PFSK-1 (cell line): ENCODE data around the gene LYPD6.

Experiments used
- FOXP2 ChIP-seq: optimal IDR thresholded peaks from 2 replicates; pipeline ENCODE3; 2011; ENCODE audit warnings: borderline replicate concordance, control low read depth, inconsistent platforms; ENCODE audit not compliant: insufficient read depth; ENCODE audit errors: extremely low read length, extremely low read depth
- POLR2AphosphoS5 ChIP-seq: IDR thresholded peaks from 2 replicates; pipeline ENCODE4 v1.6.1; 2012; ENCODE audit warnings: low read depth, mild to moderate bottlenecking, control low read depth, low read length, moderate library complexity
- SIN3A ChIP-seq: IDR thresholded peaks from 2 replicates; pipeline ENCODE4 v1.6.1; 2012; ENCODE audit warnings: mild to moderate bottlenecking, low read length, moderate library complexity, borderline replicate concordance; ENCODE audit not compliant: insufficient read depth
- TAF1 ChIP-seq: IDR thresholded peaks from 2 replicates; pipeline ENCODE4 v1.6.1; 2012; ENCODE audit warnings: low read length, control low read depth, borderline replicate concordance; ENCODE audit not compliant: insufficient read depth
- TF ChIP-seq, protein P1 (sequence below), 2 experiments: IDR thresholded peaks; 2 replicates each; pipeline versions ENCODE4 v1.6.1 to v1.8.0; 2011 to 2012; ENCODE audit warnings: low read depth in 2 of 2, low read length in 2 of 2, control low read depth in 1 of 2, inconsistent platforms in 1 of 2, mild to moderate bottlenecking in 1 of 2, moderate library complexity in 1 of 2; ENCODE audit not compliant: insufficient read depth in 1 of 2

LYPD6 gene

GRCh38 chr2:149393614-149394013 lies 63.2 kb downstream of the LYPD6 start:
- TF ChIP-seq FOXP2 (no peak), SIN3A (no peak), POLR2AphosphoS5 (no peak), TAF1 (no peak)
- TF ChIP-seq, protein P1, sequence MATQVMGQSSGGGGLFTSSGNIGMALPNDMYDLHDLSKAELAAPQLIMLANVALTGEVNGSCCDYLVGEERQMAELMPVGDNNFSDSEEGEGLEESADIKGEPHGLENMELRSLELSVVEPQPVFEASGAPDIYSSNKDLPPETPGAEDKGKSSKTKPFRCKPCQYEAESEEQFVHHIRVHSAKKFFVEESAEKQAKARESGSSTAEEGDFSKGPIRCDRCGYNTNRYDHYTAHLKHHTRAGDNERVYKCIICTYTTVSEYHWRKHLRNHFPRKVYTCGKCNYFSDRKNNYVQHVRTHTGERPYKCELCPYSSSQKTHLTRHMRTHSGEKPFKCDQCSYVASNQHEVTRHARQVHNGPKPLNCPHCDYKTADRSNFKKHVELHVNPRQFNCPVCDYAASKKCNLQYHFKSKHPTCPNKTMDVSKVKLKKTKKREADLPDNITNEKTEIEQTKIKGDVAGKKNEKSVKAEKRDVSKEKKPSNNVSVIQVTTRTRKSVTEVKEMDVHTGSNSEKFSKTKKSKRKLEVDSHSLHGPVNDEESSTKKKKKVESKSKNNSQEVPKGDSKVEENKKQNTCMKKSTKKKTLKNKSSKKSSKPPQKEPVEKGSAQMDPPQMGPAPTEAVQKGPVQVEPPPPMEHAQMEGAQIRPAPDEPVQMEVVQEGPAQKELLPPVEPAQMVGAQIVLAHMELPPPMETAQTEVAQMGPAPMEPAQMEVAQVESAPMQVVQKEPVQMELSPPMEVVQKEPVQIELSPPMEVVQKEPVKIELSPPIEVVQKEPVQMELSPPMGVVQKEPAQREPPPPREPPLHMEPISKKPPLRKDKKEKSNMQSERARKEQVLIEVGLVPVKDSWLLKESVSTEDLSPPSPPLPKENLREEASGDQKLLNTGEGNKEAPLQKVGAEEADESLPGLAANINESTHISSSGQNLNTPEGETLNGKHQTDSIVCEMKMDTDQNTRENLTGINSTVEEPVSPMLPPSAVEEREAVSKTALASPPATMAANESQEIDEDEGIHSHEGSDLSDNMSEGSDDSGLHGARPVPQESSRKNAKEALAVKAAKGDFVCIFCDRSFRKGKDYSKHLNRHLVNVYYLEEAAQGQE (IDR thresholded peaks at IDR 0.05; ENCODE audit: insufficient read depth in 1 of 2, low read depth in 2 of 2, low read length in 2 of 2) = no peak

DNA sequence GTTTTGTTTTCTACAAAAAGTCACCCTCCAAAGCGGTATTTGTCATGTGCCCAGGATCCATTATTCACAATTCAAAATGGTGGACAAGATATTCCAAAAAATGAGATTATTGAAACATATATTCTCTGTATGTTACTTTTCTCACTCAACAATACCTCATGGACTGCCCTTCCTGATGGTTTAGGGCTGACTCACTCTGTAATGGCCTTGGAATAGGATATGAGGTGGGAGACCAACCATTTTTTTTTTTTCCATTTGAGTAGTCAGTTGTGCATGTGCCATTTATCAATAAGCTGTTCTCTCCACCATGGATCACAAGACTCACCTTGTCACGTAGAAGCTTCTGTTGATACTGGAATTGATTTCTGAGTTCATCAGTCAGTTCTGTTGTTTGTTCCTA lies 64.5 kb downstream of the LYPD6 start:
- no peak for TF ChIP-seq FOXP2
- TF ChIP-seq, protein P1 (IDR thresholded peaks at IDR 0.05; ENCODE audit: insufficient read depth in 1 of 2, low read depth in 2 of 2, low read length in 2 of 2) = no peak
- TF ChIP-seq SIN3A = no peak
- TF ChIP-seq TAF1 = no peak
- no peak for TF ChIP-seq POLR2AphosphoS5

GRCh38 chr2:149399934-149400615 lies 69.7 kb downstream of the LYPD6 start:
- no peak for TF ChIP-seq POLR2AphosphoS5
- TF ChIP-seq FOXP2 = no peak
- TF ChIP-seq TAF1 = no peak
- no peak for TF ChIP-seq SIN3A
- TF ChIP-seq, protein P1 (IDR thresholded peaks at IDR 0.05; ENCODE audit: insufficient read depth in 1 of 2, low read depth in 2 of 2, low read length in 2 of 2) = no peak

- TF ChIP-seq POLR2AphosphoS5 (no peak), FOXP2 (no peak), TAF1 (no peak), SIN3A (no peak)
- TF ChIP-seq, protein P1 (IDR thresholded peaks at IDR 0.05; ENCODE audit: insufficient read depth in 1 of 2, low read depth in 2 of 2, low read length in 2 of 2) = no peak
These were observed 70.6 kb downstream of the LYPD6 start for GRCh38 chr2:149400997-149401396.
